Mucosa of stomach (tissue), 1 donor: ENCODE results near the gene CIITA.
"Not testable (repeated sequence)": the region's sequence is repeated elsewhere in the genome, so short reads cannot be mapped to it uniquely, and the experiment has no call there.

Source experiments
- H3K27me3 ChIP-seq: one replicate; pipeline ENCODE4 v1.7.0; 2013; ENCODE audit warnings: mild to moderate bottlenecking, low read length; ENCODE audit not compliant: control insufficient read depth, insufficient read depth
- H3K36me3 ChIP-seq: one replicate; pipeline ENCODE4 v1.7.0; 2013; ENCODE audit warnings: low read length; ENCODE audit not compliant: control insufficient read depth, insufficient read depth
- H3K4me1 ChIP-seq: one replicate; pipeline ENCODE4 v1.7.0; 2013; ENCODE audit warnings: mild to moderate bottlenecking, low read length; ENCODE audit not compliant: control insufficient read depth, insufficient read depth
- H3K4me3 ChIP-seq: one replicate; pipeline ENCODE4 v1.7.0; 2013; ENCODE audit warnings: low read length
- H3K9ac ChIP-seq: one replicate; pipeline ENCODE4 v1.7.0; 2013; ENCODE audit warnings: mild to moderate bottlenecking, low read length, moderate library complexity
- H3K9me3 ChIP-seq: one replicate; pipeline ENCODE4 v1.7.0; 2013; ENCODE audit warnings: mild to moderate bottlenecking, low read length, moderate library complexity; ENCODE audit not compliant: control insufficient read depth
- donor health status: Pancreatic carcinoma.

Gene CIITA

GRCh38 chr16:10918294-10919002 lies 41.4 kb downstream of the CIITA start:
- Histone ChIP-seq H3K9me3 (no peaks in the 10 kb centered on the region), H3K4me3 (no peak overlapping the region), H3K27me3 (no peaks in the 10 kb centered on the region), H3K4me1 (no peaks in the 10 kb centered on the region), H3K9ac (peak overlapping the region; percentile 49), H3K36me3 (no peaks in the 10 kb centered on the region)

- peak overlapping the region; percentile 49 for H3K9ac ChIP-seq
- H3K36me3 ChIP-seq, result no peaks in the 10 kb centered on the region
- no peak overlapping the region for H3K4me3 ChIP-seq
- H3K4me1 ChIP-seq, result no peaks in the 10 kb centered on the region
- no peaks in the 10 kb centered on the region for H3K27me3 ChIP-seq
- H3K9me3 ChIP-seq, result no peaks in the 10 kb centered on the region
Measured at GRCh38 chr16:10919003-10919351, 42.0 kb downstream of the CIITA start.

GRCh38 chr16:10920726-10921427 lies 43.9 kb downstream of the CIITA start:
- H3K27me3 ChIP-seq, result no peaks in the 10 kb centered on the region
- H3K4me3 ChIP-seq, result no peak overlapping the region
- H3K4me1 ChIP-seq, result no peaks in the 10 kb centered on the region
- H3K9ac ChIP-seq, result no peak overlapping the region
- H3K36me3 ChIP-seq, result no peaks in the 10 kb centered on the region
- no peaks in the 10 kb centered on the region for H3K9me3 ChIP-seq

GRCh38 chr16:10921536-10922327 lies 44.7 kb downstream of the CIITA start:
- Histone ChIP-seq H3K9ac (no peak overlapping the region), H3K4me1 (no peaks in the 10 kb centered on the region), H3K36me3 (no peaks in the 10 kb centered on the region), H3K9me3 (no peaks in the 10 kb centered on the region), H3K4me3 (no peak overlapping the region), H3K27me3 (no peaks in the 10 kb centered on the region)

GRCh38 chr16:10922328-10923145 lies 45.5 kb downstream of the CIITA start:
- no peaks in the 10 kb centered on the region for H3K4me1 ChIP-seq
- no peak overlapping the region for H3K4me3 ChIP-seq
- H3K36me3 ChIP-seq, result peaks cover under 1% of the 10 kb centered on the region
- H3K9me3 ChIP-seq, result no peaks in the 10 kb centered on the region
- no peak overlapping the region for H3K9ac ChIP-seq
- no peaks in the 10 kb centered on the region for H3K27me3 ChIP-seq

GRCh38 chr16:10923146-10923649 lies 46.2 kb downstream of the CIITA start:
- Histone ChIP-seq H3K4me1 (no peaks in the 10 kb centered on the region), H3K27me3 (no peaks in the 10 kb centered on the region), H3K4me3 (no peak overlapping the region), H3K36me3 (peaks cover 7% of the 10 kb centered on the region), H3K9ac (no peak overlapping the region), H3K9me3 (no peaks in the 10 kb centered on the region)

GRCh38 chr16:10923650-10924214 lies 46.7 kb downstream of the CIITA start:
- H3K4me1 ChIP-seq, result no peaks in the 10 kb centered on the region
- H3K4me3 ChIP-seq, result no peak overlapping the region
- no peak overlapping the region for H3K9ac ChIP-seq
- H3K36me3 ChIP-seq, result peaks cover 7% of the 10 kb centered on the region
- H3K27me3 ChIP-seq, result no peaks in the 10 kb centered on the region
- H3K9me3 ChIP-seq, result no peaks in the 10 kb centered on the region

- H3K36me3 ChIP-seq, H3K4me1 ChIP-seq, H3K9me3 ChIP-seq, H3K27me3 ChIP-seq, H3K4me3 ChIP-seq, H3K9ac ChIP-seq: not testable (repeated sequence)
Measured at GRCh38 chr16:10925285-10925684, 48.3 kb downstream of the CIITA start.

- H3K9ac ChIP-seq, result no peak overlapping the region
- peaks cover 7% of the 10 kb centered on the region for H3K36me3 ChIP-seq
- no peaks in the 10 kb centered on the region for H3K4me1 ChIP-seq
Measured at GRCh38 chr16:10926094-10926493, 49.1 kb downstream of the CIITA start.

GRCh38 chr16:10926867-10927266 lies 49.9 kb downstream of the CIITA start:
- Histone ChIP-seq H3K9me3 (no peaks in the 10 kb centered on the region), H3K9ac (no peak overlapping the region), H3K36me3 (peaks cover 7% of the 10 kb centered on the region), H3K4me1 (no peaks in the 10 kb centered on the region), H3K27me3 (no peaks in the 10 kb centered on the region), H3K4me3 (no peak overlapping the region)

More at GRCh38 chr16:10926094-10926493, 49.1 kb downstream of the CIITA start:
- H3K4me3 ChIP-seq, result no peak overlapping the region
- no peaks in the 10 kb centered on the region for H3K27me3 ChIP-seq
- no peaks in the 10 kb centered on the region for H3K9me3 ChIP-seq

GRCh38 chr16:10927497-10928112 lies 50.6 kb downstream of the CIITA start:
- Histone ChIP-seq H3K9ac (no peak overlapping the region), H3K9me3 (no peaks in the 10 kb centered on the region), H3K36me3 (peaks cover 7% of the 10 kb centered on the region), H3K27me3 (no peaks in the 10 kb centered on the region), H3K4me1 (no peaks in the 10 kb centered on the region), H3K4me3 (no peak overlapping the region)
